AG08395 (cell line): ENCODE measurements around the gene FOXD1.

ENCODE experiments used
- DNase-seq: peaks from one replicate; pipeline ENCODE4 v3.0.0; 2012; ENCODE audit warnings: mixed read lengths, low spot score

The FOXD1 gene

DNA sequence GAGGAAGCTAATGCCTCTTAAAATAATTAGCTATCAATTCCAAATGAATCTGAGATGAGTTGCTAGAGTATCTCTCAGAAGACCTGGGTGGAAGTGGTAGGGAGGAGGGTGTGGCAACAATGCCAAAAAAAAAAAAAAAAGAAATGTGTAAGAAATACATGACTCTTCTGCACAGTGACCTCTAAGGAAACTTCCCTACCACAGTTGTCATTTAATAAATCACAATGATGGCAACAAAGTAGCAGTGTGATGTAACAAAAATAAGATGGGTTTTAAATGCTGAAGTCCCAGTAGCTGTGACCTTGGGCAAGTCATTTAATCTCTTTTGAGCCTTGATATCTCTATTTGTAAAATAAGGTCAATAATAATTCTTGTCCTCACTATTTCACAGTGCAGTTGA lies 7.2 kb downstream of the FOXD1 start:
- no peak for DNase-seq

GRCh38 chr5:73440262-73440661 lies 8.3 kb downstream of the FOXD1 start:
- DNase-seq, result no peak

DNA sequence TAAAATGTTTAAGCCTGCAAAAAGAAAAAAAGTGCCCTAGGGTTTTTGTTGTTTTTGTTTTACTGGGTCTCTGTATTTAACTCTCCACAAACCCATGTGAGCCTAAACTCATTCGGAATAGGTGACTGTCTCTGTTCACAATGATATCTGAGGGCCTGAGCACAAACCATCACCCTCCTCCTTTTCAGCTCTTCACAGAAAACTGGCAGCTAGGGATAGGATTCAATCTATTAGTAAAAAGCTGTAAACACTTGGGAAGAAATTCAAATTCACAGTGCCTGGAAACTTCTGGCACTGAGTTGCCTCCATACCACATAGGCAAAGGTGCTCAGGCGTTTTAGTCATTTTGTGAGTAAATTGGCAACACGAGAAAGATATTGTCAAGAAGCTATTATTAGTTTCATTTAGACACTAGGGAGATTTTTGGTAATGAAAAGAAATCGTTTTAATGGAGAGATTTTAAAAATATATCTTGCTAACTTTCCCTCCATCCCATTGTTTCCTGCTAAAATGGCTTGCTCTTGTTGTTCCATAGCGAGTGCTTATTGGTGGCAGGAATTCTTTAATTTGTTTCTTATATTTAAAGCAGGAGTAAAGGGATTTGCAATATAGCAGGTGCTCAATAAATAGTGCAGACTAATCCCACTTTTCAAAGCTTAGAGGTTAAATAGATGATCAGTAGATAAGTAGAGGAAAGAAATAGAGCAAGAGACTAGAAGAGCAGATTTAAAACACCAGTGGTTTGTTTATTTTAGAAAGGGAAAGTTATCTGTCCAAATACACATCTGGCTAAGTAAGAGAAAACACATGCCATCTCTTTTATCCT lies 9.7 kb downstream of the FOXD1 start:
- DNase-seq, result no peak

DNA sequence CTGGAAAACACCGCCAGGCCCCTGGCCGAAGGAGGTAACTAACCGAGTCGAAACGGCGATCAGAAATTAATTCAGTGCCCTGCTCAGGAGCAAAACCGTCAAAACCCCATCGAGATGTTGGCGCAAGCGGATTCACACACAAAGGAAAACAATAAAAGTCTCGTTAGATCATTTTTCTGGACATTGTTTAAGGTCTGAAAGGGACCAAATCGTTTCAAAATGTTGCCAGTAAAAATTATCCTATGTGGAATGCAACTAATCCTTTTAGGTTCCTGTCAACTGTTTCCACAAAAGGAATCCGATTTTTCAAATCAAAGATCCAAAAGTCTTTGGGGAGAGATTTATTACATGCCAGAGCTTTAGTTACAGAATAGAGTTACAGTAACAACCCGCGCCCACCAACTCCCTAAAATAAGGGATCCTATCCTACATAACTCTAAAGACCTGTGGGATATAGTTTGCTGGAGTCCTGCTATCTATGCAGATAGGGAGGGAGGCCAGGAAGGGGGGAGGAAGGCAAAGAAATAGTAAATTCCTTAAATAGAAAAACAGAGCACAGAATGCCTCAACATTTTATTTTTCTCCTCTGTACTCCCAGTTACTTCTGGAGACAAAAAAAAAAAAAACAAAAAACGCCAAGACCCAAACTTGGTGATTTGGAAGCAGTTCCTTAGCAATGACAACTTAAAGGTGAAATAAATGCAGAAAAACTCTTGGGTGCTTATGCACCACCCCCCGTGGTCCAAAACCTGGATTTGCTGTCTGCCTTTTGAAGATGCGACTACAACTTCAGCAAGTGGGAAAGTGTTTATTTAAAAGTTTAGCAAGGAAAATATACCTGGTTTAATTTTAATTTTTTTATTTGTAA lies 10.6 kb downstream of the FOXD1 start:
- no peak for DNase-seq

- DNase-seq, result peak; percentile 69
These were observed 11.3 kb downstream of the FOXD1 start for GRCh38 chr5:73437101-73437776.

DNA sequence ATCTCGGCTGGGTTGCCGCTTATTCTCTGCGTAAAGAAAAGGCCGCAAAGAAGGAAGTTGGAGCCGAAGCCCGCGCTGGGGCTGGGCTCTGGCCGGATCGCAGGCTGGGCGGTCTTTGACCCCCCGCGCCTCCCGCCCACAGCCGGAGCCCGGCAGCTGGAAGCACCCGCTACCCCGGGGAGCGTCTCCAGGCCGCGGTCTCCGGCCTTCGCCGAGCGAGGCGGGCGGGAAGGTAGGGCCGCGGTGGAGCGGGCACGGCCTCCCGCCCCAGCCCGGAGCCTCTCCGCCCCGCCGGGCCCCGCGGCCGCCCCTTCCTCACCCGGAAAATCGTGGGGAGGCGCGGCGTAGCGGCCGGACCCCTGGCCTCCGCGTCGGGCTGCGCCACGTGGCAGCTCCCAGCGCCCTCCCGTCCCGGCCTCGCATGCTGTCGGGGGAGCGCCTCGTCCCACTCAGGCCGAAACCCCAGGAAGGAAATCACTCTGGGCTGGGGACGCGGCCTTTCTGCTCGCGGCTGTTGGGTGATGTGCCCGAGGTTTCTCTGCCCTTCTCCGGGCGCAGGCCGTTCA lies 12.0 kb downstream of the FOXD1 start:
- no peak for DNase-seq

- DNase-seq, result no peak
These were observed 12.6 kb downstream of the FOXD1 start for GRCh38 chr5:73435759-73436534.

DNA sequence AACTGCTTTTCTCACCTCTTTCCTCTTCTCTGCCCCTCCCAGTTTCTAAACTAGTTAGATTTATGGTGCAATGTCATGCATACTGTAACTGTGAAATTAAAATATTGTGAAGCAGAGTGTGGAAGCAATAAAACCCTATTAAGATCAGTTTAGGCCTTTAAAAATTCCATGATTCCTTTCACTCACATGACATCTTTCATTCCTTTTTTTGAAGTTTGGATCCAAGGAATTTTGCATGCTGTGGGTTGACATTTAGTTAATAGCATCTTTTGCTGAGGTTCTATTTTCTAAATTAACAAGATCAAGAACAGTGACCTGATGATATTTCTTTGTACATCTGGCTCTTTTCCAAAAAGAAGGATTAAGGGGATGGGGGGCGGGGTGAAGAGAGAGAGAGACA lies 13.7 kb downstream of the FOXD1 start:
- no peak for DNase-seq

- DNase-seq, result no peak
These were observed 14.1 kb downstream of the FOXD1 start for GRCh38 chr5:73434461-73434860.

DNA sequence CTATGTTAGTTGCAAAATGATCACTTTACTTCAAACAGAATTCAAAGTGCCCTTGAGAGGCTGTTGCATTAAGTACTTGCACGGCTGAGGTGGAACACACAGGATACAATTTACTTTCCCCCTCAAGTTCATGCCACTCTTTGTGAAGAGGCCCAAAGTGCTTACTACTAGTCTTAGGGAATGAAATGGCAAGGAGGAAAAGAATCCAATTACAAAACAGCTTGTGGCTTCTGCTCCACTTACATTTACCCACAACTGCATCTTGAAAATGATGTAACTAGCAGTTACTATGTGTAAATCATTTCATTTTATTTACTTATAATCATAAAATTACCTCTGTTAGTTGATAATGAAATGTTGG lies 14.6 kb downstream of the FOXD1 start:
- peak; percentile 31 for DNase-seq

GRCh38 chr5:73433272-73433981 lies 15.2 kb downstream of the FOXD1 start:
- no peak for DNase-seq

GRCh38 chr5:73431204-73431851 lies 17.2 kb downstream of the FOXD1 start:
- DNase-seq, result no peak

- DNase-seq, result no peak
These were observed 22.5 kb downstream of the FOXD1 start for GRCh38 chr5:73426034-73426433.

DNA sequence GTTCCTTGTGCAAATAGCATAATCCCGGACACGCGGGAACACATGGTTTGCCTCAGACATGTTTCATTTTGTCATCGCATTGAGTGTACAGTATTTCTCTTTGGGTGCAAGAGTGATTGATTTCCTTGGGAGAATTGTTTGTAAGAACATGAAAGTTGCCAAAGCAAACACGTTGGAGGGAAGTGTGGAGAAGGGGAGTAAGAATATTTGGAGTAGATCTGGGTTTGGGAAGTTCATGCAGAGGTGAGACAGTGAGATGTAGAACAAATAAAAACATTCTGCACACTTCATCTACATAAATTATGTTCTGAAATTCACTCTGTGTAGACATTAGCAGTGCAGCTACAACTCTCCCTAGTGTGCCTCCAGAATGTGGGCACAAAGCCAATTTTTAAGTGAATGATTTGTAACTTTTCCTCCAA lies 24.0 kb downstream of the FOXD1 start:
- DNase-seq, result no peak

- no peak for DNase-seq
These were observed 26.4 kb downstream of the FOXD1 start for GRCh38 chr5:73422164-73422563.

DNA sequence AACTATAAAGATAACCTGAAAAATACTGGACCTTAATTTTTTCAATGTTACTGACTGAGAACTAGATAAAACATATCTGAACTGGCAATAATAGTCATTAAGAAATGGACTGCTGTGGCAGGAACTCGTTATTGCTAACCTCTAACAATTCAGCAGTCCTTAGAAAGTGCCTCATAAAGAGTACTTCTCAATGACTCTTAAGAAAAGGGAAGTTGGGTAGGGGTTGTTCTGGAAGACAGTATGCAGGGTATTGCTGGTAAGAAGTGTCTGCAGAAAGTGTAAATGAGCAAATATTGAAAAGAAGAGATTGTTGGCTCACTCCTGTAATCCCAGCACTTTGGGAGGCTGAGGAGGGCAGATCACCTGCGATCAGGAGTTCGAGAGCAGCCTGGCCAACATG lies 27.9 kb downstream of the FOXD1 start:
- DNase-seq, result no peak

DNA sequence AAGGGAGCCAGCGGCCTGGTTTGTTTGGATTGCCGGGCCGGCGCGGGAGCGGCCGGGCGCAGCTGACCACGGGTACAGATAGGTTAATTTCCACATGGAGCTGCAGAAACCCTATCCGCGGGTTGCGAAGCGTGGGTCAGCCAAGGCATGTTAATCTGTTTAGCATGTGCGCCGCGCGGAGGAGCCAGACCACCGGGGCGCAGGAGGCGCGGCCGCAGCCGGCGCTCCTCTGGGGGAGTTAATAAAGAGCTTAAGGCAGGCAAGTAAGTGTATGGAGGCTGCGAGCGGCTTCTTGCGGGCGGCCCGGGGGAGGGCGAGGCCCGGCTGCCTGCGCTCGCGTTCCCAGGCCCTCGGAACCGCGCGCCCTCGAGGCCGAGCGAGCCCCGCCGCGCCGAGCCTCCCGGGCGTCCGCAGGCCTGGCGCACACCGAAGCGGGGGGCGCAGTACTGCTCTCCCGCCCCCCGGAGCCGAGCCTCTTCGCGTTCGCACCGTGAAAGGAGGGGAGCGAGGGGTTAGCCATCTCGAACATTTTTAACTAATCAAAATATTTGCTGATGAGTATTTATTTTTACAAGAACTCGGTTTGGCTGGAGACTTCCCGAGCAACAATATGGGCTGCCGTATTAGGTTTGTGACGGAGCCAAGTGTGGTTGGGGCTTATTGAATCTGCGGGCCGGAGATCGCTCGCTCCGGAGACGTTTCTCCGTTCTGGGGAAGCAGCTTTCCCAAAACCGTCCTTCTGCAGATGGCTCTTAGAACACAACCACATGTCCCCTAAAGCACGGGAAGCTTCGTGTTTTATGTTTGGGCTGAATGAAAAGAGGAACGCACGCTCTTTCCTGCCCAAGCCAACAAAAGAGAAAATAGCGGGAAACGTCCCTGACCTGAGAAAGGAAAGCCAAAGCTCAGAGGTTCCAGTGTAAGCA lies 28.8 kb downstream of the FOXD1 start:
- DNase-seq, result peak; percentile 53

- no peak for DNase-seq
These were observed 29.5 kb downstream of the FOXD1 start for GRCh38 chr5:73419117-73419464.

DNA sequence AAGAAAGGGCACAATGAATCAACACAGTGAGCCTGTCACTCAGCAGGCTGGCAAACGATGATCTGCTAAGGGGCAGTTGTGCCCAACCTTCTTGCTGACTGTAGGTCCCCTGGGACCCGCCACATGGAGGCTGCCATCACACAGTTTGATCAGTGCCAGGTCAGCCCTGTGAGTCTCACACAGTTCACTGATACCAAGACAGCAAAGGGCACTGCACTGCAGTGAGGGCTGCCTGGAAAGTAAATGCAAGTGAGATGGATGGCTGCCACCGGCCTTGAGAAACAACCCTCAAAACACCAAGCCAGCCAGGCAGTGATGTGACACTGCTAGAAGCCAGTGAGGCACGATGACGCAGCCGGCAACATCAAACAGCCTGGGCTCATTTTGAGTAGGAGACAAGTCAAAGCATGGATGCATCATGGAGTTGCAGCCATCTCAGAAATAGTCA lies 30.3 kb downstream of the FOXD1 start:
- DNase-seq, result no peak
